Right cardiac atrium (tissue), 5 donors: ENCODE data around the gene NUP210. TPM values are rescaled to one million over a fixed set of nuclear protein-coding genes. Genes with fewer than 3 reads are reported as not detected.

Experiments used
- ATAC-seq, 2 donors: fragments of 200-7000 bp; cut with Tn5 transposase; one replicate each; pipeline versions ENCODE4 v1.8.0 to v1.9.1; 2020; ENCODE audit warnings: moderate library complexity in 2 of 2, mild to moderate bottlenecking in 1 of 2
- DNase-seq, 3 donors: peaks; one replicate each; pipeline ENCODE4 v3.0.0-alpha.2; 2020
- H3K27ac ChIP-seq: one replicate; pipeline ENCODE4 v1.5.1; 2013; ENCODE audit warnings: mild to moderate bottlenecking, low read length, control low read depth, moderate library complexity
- H3K27me3 ChIP-seq: one replicate; pipeline ENCODE4 v1.6.1; 2013; ENCODE audit not compliant: control insufficient read depth, insufficient read depth
- H3K4me1 ChIP-seq: one replicate; pipeline ENCODE4 v1.6.1; 2013; ENCODE audit warnings: low read length; ENCODE audit not compliant: control insufficient read depth, insufficient read depth
- H3K4me3 ChIP-seq: one replicate; pipeline ENCODE4 v1.5.1; 2013; ENCODE audit warnings: low read length, control low read depth
- H3K9me3 ChIP-seq: one replicate; pipeline ENCODE4 v1.6.1; 2013; ENCODE audit warnings: low read length; ENCODE audit not compliant: control insufficient read depth
- WGBS: extraction: QIAGEN DNeasy Blood & Tissue Kit; methylation state at CpG from one replicate; pipeline ENCODE4 v1.1.7; 2013; 5-methylcytosine and 5-hydroxymethylcytosine counted together
- intact Hi-C, 4 donors: fragments of 100-400 bp; cut with DNase I; formaldehyde crosslinking; loops; one replicate each; pipeline versions ENCODE4 v1.11.0 to v1.14.0; 2022 to 2023
- polyA plus RNA-seq: library from polyadenylated mRNA; stranded (reverse); fragments of 200-250 nt; gene quantifications from one replicate; pipeline ENCODE4 v1.2.3, GENCODE V29; 2013
- total RNA-seq, 4 donors: library from RNA; stranded (reverse); fragmentation: NEBNext Ultra II Directional; extraction: Animal tissue kit (Norgen Biotek cat#: 25700); gene quantifications; one replicate each; pipeline ENCODE4 v1.2.1, GENCODE V29; 2021
- donor health status: healthy with polysubstance abuse.
- donor health status: DM: no; HTN: yes; CAD: no.
- donor health status: DM: no; HTN: no; CAD: no.
- donor health status: DM: no; HTN: yes; CAD: no; lungs with severe emphysema.
- donor health status: DM: yes; HTN: yes; CAD: no.

NUP210 gene
- total and polyA plus RNA-seq, 5 donors: 2.0 to 5.9 (median 3.3) TPM

GRCh38 chr3:13317596-13318320 is 102.4 kb downstream of the NUP210 start:
- WGBS: 87% methylated on average over 29 of the region's 29 CpGs
- ATAC-seq (no peak), DNase-seq (no peak)
- H3K9me3 ChIP-seq: no peaks in the 10 kb centered on the region
- intact Hi-C loops: no loop called here
- H3K4me3 ChIP-seq: no peak overlapping the region
- no peaks in the 10 kb centered on the region for H3K4me1 ChIP-seq
- H3K27me3 ChIP-seq: no peaks in the 10 kb centered on the region
- H3K27ac ChIP-seq: no peak overlapping the region

- H3K27ac ChIP-seq: no peak overlapping the region
- H3K4me1 ChIP-seq: no peaks in the 10 kb centered on the region
- no peaks in the 10 kb centered on the region for H3K9me3 ChIP-seq
- intact Hi-C loops: no loop called here
- ATAC-seq (no peak), DNase-seq (no peak)
- H3K4me3 ChIP-seq: no peak overlapping the region
- WGBS: 77% methylated on average over 10 of the region's 10 CpGs
- no peaks in the 10 kb centered on the region for H3K27me3 ChIP-seq
These were observed 103.5 kb downstream of the NUP210 start for GRCh38 chr3:13316603-13317002.

- Histone ChIP-seq H3K27me3 (no peaks in the 10 kb centered on the region), H3K4me3 (no peak overlapping the region), H3K4me1 (no peaks in the 10 kb centered on the region), H3K9me3 (no peaks in the 10 kb centered on the region), H3K27ac (no peak overlapping the region)
- intact Hi-C loops: no loop called here
- peak in 1 of 3 donors; percentile 2 for DNase-seq
- WGBS: 91% methylated on average over 3 of the region's 3 CpGs
- no peak for ATAC-seq
These were observed 105.2 kb downstream of the NUP210 start for GRCh38 chr3:13314877-13315276.

- ATAC-seq: no peak
- intact Hi-C loops: no loop called here
- H3K27me3 ChIP-seq: no peaks in the 10 kb centered on the region
- H3K4me1 ChIP-seq: no peaks in the 10 kb centered on the region
- 93% methylated on average over 10 of the region's 10 CpGs for WGBS
- H3K4me3 ChIP-seq: no peak overlapping the region
- DNase-seq: peak in 1 of 3 donors; percentile 31
- no peaks in the 10 kb centered on the region for H3K9me3 ChIP-seq
- no peak overlapping the region for H3K27ac ChIP-seq
These were observed 106.3 kb downstream of the NUP210 start for GRCh38 chr3:13313813-13314212.

GRCh38 chr3:13309004-13309403 is 111.1 kb downstream of the NUP210 start:
- intact Hi-C loops: loop anchor here in 1 of 4 donors (10.0 kb wide), 1 partner anchor 204 kb away; no protein-coding TSS in a partner anchor
- 83% methylated on average over 3 of the region's 3 CpGs for WGBS
- ATAC-seq (no peak), DNase-seq (no peak)
- H3K4me1 ChIP-seq: no peaks in the 10 kb centered on the region
- H3K27ac ChIP-seq: no peak overlapping the region
- H3K4me3 ChIP-seq: no peak overlapping the region
- H3K9me3 ChIP-seq: no peaks in the 10 kb centered on the region
- H3K27me3 ChIP-seq: no peaks in the 10 kb centered on the region

GRCh38 chr3:13308380-13308801 is 111.7 kb downstream of the NUP210 start:
- 14% methylated on average over 6 of the region's 6 CpGs for WGBS
- peak in 1 of 2 donors; percentile 41 for ATAC-seq
- H3K9me3 ChIP-seq: no peaks in the 10 kb centered on the region
- H3K4me3 ChIP-seq: no peak overlapping the region
- H3K27ac ChIP-seq: no peak overlapping the region
- H3K4me1 ChIP-seq: no peaks in the 10 kb centered on the region
- intact Hi-C loops: loop anchor here in 1 of 4 donors (10.0 kb wide), 1 partner anchor 204 kb away; no protein-coding TSS in a partner anchor
- no peaks in the 10 kb centered on the region for H3K27me3 ChIP-seq
- DNase-seq: peak in 1 of 3 donors; percentile 60

GRCh38 chr3:13307041-13307440 is 113.1 kb downstream of the NUP210 start:
- Histone ChIP-seq H3K27ac (no peak overlapping the region), H3K4me3 (no peak overlapping the region), H3K4me1 (no peaks in the 10 kb centered on the region), H3K9me3 (no peaks in the 10 kb centered on the region), H3K27me3 (no peaks in the 10 kb centered on the region)
- 88% methylated on average over 11 of the region's 11 CpGs for WGBS
- intact Hi-C loops: loop anchor here in 1 of 4 donors (10.0 kb wide), 1 partner anchor 202 kb away; no protein-coding TSS in a partner anchor
- ATAC-seq: no peak
- DNase-seq: no peak

- Histone ChIP-seq H3K4me3 (no peak overlapping the region), H3K9me3 (no peaks in the 10 kb centered on the region), H3K4me1 (no peaks in the 10 kb centered on the region), H3K27me3 (no peaks in the 10 kb centered on the region), H3K27ac (no peak overlapping the region)
- intact Hi-C loops: loop anchor here in 1 of 4 donors (10.0 kb wide), 1 partner anchor 201 kb away; no protein-coding TSS in a partner anchor
- 79% methylated on average over 4 of the region's 4 CpGs for WGBS
- DNase-seq (no peak), ATAC-seq (no peak)
These were observed 114.5 kb downstream of the NUP210 start for GRCh38 chr3:13305623-13306022.

GRCh38 chr3:13303410-13303809 is 116.7 kb downstream of the NUP210 start:
- 47% methylated on average over 6 of the region's 6 CpGs for WGBS
- Histone ChIP-seq H3K4me1 (no peaks in the 10 kb centered on the region), H3K9me3 (no peaks in the 10 kb centered on the region), H3K27me3 (no peaks in the 10 kb centered on the region), H3K27ac (no peak overlapping the region), H3K4me3 (no peak overlapping the region)
- ATAC-seq (peak in 1 of 2 donors; percentile 34), DNase-seq (no peak)
- intact Hi-C loops: loop anchor here in 1 of 4 donors (10.0 kb wide), 1 partner anchor 199 kb away; no protein-coding TSS in a partner anchor

GRCh38 chr3:13301286-13301987 is 118.7 kb downstream of the NUP210 start:
- no peaks in the 10 kb centered on the region for H3K9me3 ChIP-seq
- H3K27ac ChIP-seq: no peak overlapping the region
- no peaks in the 10 kb centered on the region for H3K4me1 ChIP-seq
- intact Hi-C loops: loop anchor here in 1 of 4 donors (10.0 kb wide), 1 partner anchor 197 kb away; no protein-coding TSS in a partner anchor
- no peaks in the 10 kb centered on the region for H3K27me3 ChIP-seq
- no peak overlapping the region for H3K4me3 ChIP-seq
- DNase-seq (no peak), ATAC-seq (peak; percentile 59 to 77)
- WGBS: 25% methylated on average over 14 of the region's 14 CpGs
